ENCODE data around the gene ITPR3.

ITPR3 gene

GRCh38 chr6:33642897-33643296, 21.8 kb downstream of the ITPR3 start:
- DNase-seq: no peak
- in situ Hi-C loops (cut with HindIII; ENCODE audit: low pct_ligation_motif_present, low sequenced_read_pairs): no loop called here
- TF ChIP-seq CTCF (IDR thresholded peaks at IDR 0.05; ENCODE audit: low read depth, low read length, missing control alignments): no peak
- H3K27ac ChIP-seq: no peak overlapping the region
- no peaks in the 10 kb centered on the region for H3K27me3 ChIP-seq (replicated peaks)
- no peaks in the 10 kb centered on the region for H3K36me3 ChIP-seq (replicated peaks)
- H3K4me3 ChIP-seq (ENCODE audit: low read depth, low read length): no peak overlapping the region

- no peaks in the 10 kb centered on the region for H3K36me3 ChIP-seq (replicated peaks)
- no peaks in the 10 kb centered on the region for H3K27me3 ChIP-seq (replicated peaks)
- DNase-seq: no peak
- TF ChIP-seq CTCF (IDR thresholded peaks at IDR 0.05; ENCODE audit: low read depth, low read length, missing control alignments): no peak
- in situ Hi-C loops (cut with HindIII; ENCODE audit: low pct_ligation_motif_present, low sequenced_read_pairs): no loop called here
- no peak overlapping the region for H3K4me3 ChIP-seq (ENCODE audit: low read depth, low read length)
- H3K27ac ChIP-seq: no peak overlapping the region
Measured at GRCh38 chr6:33651403-33651802, 30.3 kb downstream of the ITPR3 start.

DNA sequence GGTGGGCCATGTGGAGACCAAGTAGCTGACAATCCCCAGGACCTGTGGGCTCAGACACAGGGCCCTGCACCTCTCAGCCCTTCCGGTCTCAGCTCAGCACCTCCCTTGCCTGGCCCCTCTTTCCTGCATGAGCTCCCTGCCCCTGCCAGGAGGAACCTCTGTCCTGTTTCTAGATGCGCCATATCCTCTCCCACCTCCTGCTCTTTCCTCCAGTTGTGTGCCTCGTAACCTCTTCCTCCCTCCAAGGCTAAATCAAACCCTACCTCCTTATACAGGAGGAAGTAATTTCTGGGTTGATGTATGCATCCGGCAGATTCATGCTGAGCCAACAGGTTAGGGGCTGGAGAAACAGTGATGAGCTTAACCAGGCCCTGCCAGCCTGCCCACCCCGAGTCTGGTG, 30.9 kb downstream of the ITPR3 start:
- no peaks in the 10 kb centered on the region for H3K36me3 ChIP-seq (replicated peaks)
- no peaks in the 10 kb centered on the region for H3K27me3 ChIP-seq (replicated peaks)
- DNase-seq: no peak
- H3K4me3 ChIP-seq (ENCODE audit: low read depth, low read length): no peak overlapping the region
- H3K27ac ChIP-seq: no peak overlapping the region
- in situ Hi-C loops (cut with HindIII; ENCODE audit: low pct_ligation_motif_present, low sequenced_read_pairs): no loop called here
- no peak for TF ChIP-seq CTCF (IDR thresholded peaks at IDR 0.05; ENCODE audit: low read depth, low read length, missing control alignments)

DNA sequence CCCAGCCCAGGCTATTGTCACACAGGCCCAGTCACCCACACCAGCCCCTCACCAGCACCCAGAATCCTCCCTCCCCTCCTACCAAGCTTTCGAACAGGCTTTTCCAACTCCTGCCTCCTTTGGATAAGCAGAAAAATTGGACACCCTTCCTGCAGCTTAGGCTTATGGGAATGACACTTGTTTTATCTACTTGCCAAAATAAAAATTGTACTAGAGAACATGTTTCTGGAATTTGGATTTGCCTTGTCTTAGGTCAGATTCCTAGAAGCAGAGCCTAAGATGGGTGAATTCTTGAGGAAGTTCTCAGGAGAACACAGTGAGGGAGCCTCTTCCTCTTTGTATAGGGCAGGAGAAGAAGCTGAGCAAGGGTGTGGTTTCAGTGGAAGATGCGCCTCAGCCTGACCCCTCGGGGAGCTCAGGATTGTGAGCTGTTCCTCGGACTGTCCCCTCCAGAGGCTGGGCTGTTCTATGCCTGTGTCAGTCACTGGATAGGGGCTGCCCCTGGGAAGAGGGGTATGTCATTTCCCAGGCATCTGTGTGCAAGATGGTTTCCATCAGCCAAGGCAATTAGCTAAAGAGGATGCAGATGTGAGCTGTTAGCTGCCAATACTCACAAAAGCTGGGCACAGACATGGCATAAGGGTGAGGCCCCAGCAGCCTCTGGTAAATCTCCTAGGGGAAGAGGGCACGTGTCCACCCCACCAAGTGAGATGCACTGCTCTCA, 33.9 kb downstream of the ITPR3 start:
- DNase-seq: no peak
- in situ Hi-C loops (cut with HindIII; ENCODE audit: low pct_ligation_motif_present, low sequenced_read_pairs): no loop called here
- no peaks in the 10 kb centered on the region for H3K27me3 ChIP-seq (replicated peaks)
- no peak for TF ChIP-seq CTCF (IDR thresholded peaks at IDR 0.05; ENCODE audit: low read depth, low read length, missing control alignments)
- H3K36me3 ChIP-seq (replicated peaks): no peaks in the 10 kb centered on the region
- H3K27ac ChIP-seq: no peak overlapping the region
- H3K4me3 ChIP-seq (ENCODE audit: low read depth, low read length): no peak overlapping the region

- TF ChIP-seq CTCF (IDR thresholded peaks at IDR 0.05; ENCODE audit: low read depth, low read length, missing control alignments): no peak
- Histone ChIP-seq H3K36me3 (replicated peaks) (no peaks in the 10 kb centered on the region), H3K4me3 (ENCODE audit: low read depth, low read length) (no peak overlapping the region), H3K27ac (no peak overlapping the region), H3K27me3 (replicated peaks) (no peaks in the 10 kb centered on the region)
- DNase-seq: no peak
- in situ Hi-C loops (cut with HindIII; ENCODE audit: low pct_ligation_motif_present, low sequenced_read_pairs): no loop called here
Measured at GRCh38 chr6:33656844-33657243, 35.7 kb downstream of the ITPR3 start.

Data from brain microvascular endothelial cell (primary cell).